ENCODE results near the gene TNP1.

DNA sequence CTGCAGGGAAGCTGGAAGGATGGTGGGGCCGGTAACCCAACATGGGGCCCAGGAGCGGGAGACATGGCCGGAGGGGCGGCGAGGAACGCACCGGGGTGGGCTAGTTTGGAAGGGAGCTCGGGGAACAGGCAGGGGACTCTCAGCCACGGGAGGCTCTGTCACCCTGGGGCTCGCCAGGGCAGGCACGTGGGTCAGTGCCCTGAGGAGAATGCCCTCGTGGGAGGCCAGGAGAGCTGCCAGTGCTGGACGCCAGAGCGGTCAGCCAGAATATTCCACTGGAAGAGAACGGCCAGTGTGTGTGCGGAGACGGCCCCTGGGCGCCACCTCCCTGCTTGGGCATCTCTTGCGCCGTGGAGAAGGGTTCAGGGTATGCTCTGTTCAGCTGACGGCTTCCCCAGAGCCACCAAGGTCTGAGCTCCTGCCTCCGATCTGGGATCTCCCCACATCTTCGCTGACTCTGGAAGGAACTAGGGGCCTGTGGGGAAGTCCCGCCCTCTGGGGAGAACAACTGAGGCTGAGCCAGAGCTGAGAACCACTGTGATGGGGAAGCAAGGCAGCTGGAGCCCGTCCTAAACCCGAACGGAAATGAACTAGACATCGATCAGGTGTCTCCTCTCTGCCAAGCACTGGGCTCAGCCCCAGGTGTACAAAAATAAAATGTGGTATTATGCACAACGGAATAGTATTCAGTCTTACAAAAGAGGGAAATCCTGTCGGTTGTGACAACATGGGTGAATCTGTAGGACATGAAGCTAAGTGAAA, 49.3 kb downstream of the TNP1 start:
- TF ChIP-seq, protein P1, sequence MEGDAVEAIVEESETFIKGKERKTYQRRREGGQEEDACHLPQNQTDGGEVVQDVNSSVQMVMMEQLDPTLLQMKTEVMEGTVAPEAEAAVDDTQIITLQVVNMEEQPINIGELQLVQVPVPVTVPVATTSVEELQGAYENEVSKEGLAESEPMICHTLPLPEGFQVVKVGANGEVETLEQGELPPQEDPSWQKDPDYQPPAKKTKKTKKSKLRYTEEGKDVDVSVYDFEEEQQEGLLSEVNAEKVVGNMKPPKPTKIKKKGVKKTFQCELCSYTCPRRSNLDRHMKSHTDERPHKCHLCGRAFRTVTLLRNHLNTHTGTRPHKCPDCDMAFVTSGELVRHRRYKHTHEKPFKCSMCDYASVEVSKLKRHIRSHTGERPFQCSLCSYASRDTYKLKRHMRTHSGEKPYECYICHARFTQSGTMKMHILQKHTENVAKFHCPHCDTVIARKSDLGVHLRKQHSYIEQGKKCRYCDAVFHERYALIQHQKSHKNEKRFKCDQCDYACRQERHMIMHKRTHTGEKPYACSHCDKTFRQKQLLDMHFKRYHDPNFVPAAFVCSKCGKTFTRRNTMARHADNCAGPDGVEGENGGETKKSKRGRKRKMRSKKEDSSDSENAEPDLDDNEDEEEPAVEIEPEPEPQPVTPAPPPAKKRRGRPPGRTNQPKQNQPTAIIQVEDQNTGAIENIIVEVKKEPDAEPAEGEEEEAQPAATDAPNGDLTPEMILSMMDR (IDR thresholded peaks at IDR 0.05 in 4 of 5, conservative IDR thresholded peaks at IDR 0.05 in 1 of 5), result peak in 4 of 5 experiments; percentile 30 to 51 (median 38)
- peak; percentile 53 to 59 for TF ChIP-seq POLR2A (IDR thresholded peaks at IDR 0.05)
